DOHH2 (cell line): ENCODE data around the gene FBN2.

ENCODE experiments used
- H3F3A ChIP-seq: fragments of 200-600 bp; sonication (generic), shearing (Covaris generic); 2 replicates; pipeline ENCODE4 v1.6.0; 2016; ENCODE audit warnings: antibody characterized with exemption, mild to moderate bottlenecking; ENCODE audit not compliant: control insufficient read depth, insufficient read depth
- H3K27ac ChIP-seq: fragments of 200-600 bp; sonication (generic); 2 replicates; pipeline ENCODE4 v1.5.1; 2014; ENCODE audit warnings: low read depth, mild to moderate bottlenecking, low read length, moderate library complexity
- H3K27me3 ChIP-seq: fragments of 200-600 bp; sonication (generic); 2 replicates; pipeline ENCODE4 v1.6.1; 2014; ENCODE audit warnings: mild to moderate bottlenecking, low read length, mixed read lengths; ENCODE audit not compliant: control insufficient read depth
- H3K36me3 ChIP-seq: fragments of 200-600 bp; sonication (generic); 2 replicates; pipeline ENCODE4 v1.6.1; 2014; ENCODE audit warnings: mild to moderate bottlenecking, low read length, moderate library complexity, mixed read lengths; ENCODE audit not compliant: control insufficient read depth
- H3K4me1 ChIP-seq: fragments of 200-600 bp; sonication (generic); 2 replicates; pipeline ENCODE4 v1.6.1; 2014; ENCODE audit warnings: mild to moderate bottlenecking, low read length, mixed read lengths; ENCODE audit not compliant: control insufficient read depth
- H3K4me2 ChIP-seq: fragments of 200-600 bp; sonication (generic); 2 replicates; pipeline ENCODE4 v1.6.0; 2014; ENCODE audit warnings: mild to moderate bottlenecking, low read length, moderate library complexity
- H3K4me3 ChIP-seq: fragments of 200-600 bp; sonication (generic); 2 replicates; pipeline ENCODE4 v1.5.1; 2014; ENCODE audit warnings: mild to moderate bottlenecking, low read length, mixed read lengths
- H3K79me2 ChIP-seq: fragments of 200-600 bp; sonication (generic); 2 replicates; pipeline ENCODE4 v1.6.1; 2014; ENCODE audit warnings: mild to moderate bottlenecking, low read length, mixed read lengths; ENCODE audit not compliant: control insufficient read depth
- H3K9me2 ChIP-seq: fragments of 200-600 bp; sonication (generic); replicated peaks from 2 replicates; pipeline ENCODE4 v1.6.1; 2014; ENCODE audit warnings: mild to moderate bottlenecking, low read length, mixed read lengths; ENCODE audit not compliant: control insufficient read depth
- H3K9me3 ChIP-seq: fragments of 200-600 bp; sonication (generic); 2 replicates; pipeline ENCODE4 v1.6.1; 2014; ENCODE audit warnings: antibody characterized with exemption, low read length, mixed read lengths; ENCODE audit not compliant: control insufficient read depth, insufficient read depth
- H4K20me1 ChIP-seq: fragments of 200-600 bp; sonication (generic); 2 replicates; pipeline ENCODE4 v1.6.0; 2014; ENCODE audit warnings: low read depth, mild to moderate bottlenecking, antibody characterized with exemption, low read length, moderate library complexity; ENCODE audit not compliant: control insufficient read depth, insufficient read depth
- CTCF ChIP-seq: fragments of 200-600 bp; sonication (generic); IDR thresholded peaks from one replicate; pipeline ENCODE4 v1.5.1; 2014; ENCODE audit warnings: antibody characterized with exemption, mild to moderate bottlenecking, low read depth, low read length; ENCODE audit not compliant: poor library complexity, severe bottlenecking
- EZH2phosphoT487 ChIP-seq: fragments of 200-600 bp; sonication (generic); IDR thresholded peaks from 2 replicates; pipeline ENCODE4 v1.6.1; 2017; ENCODE audit warnings: borderline replicate concordance, mild to moderate bottlenecking, antibody characterized with exemption, low read length, moderate library complexity, mixed read lengths

Gene FBN2

GRCh38 chr5:128234928-128235641 lies 303.0 kb downstream of the FBN2 start:
- H3K36me3 ChIP-seq = no peaks in the 10 kb centered on the region

GRCh38 chr5:128228521-128228920 lies 309.5 kb downstream of the FBN2 start:
- Histone ChIP-seq H3K79me2 (no peaks in the 10 kb centered on the region), H3K4me2 (no peak overlapping the region), H3F3A (no peaks in the 10 kb centered on the region), H3K9me3 (no peaks in the 10 kb centered on the region), H4K20me1 (no peaks in the 10 kb centered on the region), H3K4me1 (no peaks in the 10 kb centered on the region), H3K9me2 (no peaks in the 10 kb centered on the region), H3K27ac (no peak overlapping the region), H3K4me3 (no peak overlapping the region), H3K27me3 (no peaks in the 10 kb centered on the region), H3K36me3 (no peaks in the 10 kb centered on the region)
- TF ChIP-seq EZH2phosphoT487 (no peak), CTCF (no peak)

More at GRCh38 chr5:128234928-128235641, 303.0 kb downstream of the FBN2 start:
- H3F3A ChIP-seq = no peaks in the 10 kb centered on the region
- H3K4me2 ChIP-seq = no peak overlapping the region
- H3K9me3 ChIP-seq = no peaks in the 10 kb centered on the region
- H3K9me2 ChIP-seq = no peaks in the 10 kb centered on the region
- no peak overlapping the region for H3K27ac ChIP-seq
- no peaks in the 10 kb centered on the region for H3K79me2 ChIP-seq
- TF ChIP-seq CTCF = no peak
- TF ChIP-seq EZH2phosphoT487 = no peak
- no peak overlapping the region for H3K4me3 ChIP-seq
- no peaks in the 10 kb centered on the region for H4K20me1 ChIP-seq
- no peaks in the 10 kb centered on the region for H3K27me3 ChIP-seq
- H3K4me1 ChIP-seq = no peaks in the 10 kb centered on the region

- Histone ChIP-seq H4K20me1 (no peaks in the 10 kb centered on the region), H3K9me2 (no peaks in the 10 kb centered on the region), H3K27me3 (no peaks in the 10 kb centered on the region), H3K9me3 (no peaks in the 10 kb centered on the region), H3K4me1 (no peaks in the 10 kb centered on the region), H3K79me2 (no peaks in the 10 kb centered on the region), H3K27ac (no peak overlapping the region), H3K4me2 (no peak overlapping the region), H3K36me3 (no peaks in the 10 kb centered on the region), H3F3A (no peaks in the 10 kb centered on the region), H3K4me3 (no peak overlapping the region)
- no peak for TF ChIP-seq CTCF
- no peak for TF ChIP-seq EZH2phosphoT487
Observed at GRCh38 chr5:128228008-128228407, 310.0 kb downstream of the FBN2 start.
